ENCODE measurements around the gene RAB22A. TPM values are rescaled to one million over a fixed set of nuclear protein-coding genes. Genes with fewer than 3 reads are reported as not detected.
A peak's percentile ranks its signal among the peaks of the same experiment; 100 is the strongest.

The RAB22A gene
- total RNA-seq, 1 donor from 2014 or later, result 21.2 TPM

DNA sequence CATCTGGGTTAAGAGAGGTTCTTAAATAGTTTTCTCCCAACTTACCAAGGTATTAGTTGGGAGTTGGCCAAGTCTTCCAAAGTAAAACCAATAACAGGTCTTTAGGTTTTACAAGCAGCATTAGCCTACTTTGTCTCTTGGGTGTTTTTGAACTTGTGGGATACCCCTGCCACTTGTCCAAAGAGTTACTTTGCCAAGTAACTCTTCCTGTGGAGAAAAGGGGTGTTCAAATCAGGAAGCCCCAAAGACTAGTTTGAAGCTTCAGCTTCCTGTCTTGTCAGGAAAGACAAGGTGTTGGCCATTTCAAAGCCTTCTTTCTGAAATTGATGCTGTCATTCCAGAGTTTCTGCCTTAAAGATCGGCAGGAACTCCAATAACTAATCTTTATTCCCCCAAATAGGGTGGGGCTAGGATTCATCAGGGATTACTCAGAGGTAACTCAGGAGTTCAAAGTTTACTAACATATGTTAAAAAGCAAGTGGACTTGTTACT is 822 bp downstream of the RAB22A start:
- H3K4me1 Mint-ChIP-seq, result peaks cover 14% of the 10 kb centered on the region
- DNase-seq (ENCODE audit: low spot score in 2 of 2, unreplicated experiment in 2 of 2), result no peak
- H3K27ac Mint-ChIP-seq, result peak overlapping the region; percentile 92
- peak overlapping the region; percentile 94 for H3K4me3 Mint-ChIP-seq
- TF ChIP-seq, protein P1, sequence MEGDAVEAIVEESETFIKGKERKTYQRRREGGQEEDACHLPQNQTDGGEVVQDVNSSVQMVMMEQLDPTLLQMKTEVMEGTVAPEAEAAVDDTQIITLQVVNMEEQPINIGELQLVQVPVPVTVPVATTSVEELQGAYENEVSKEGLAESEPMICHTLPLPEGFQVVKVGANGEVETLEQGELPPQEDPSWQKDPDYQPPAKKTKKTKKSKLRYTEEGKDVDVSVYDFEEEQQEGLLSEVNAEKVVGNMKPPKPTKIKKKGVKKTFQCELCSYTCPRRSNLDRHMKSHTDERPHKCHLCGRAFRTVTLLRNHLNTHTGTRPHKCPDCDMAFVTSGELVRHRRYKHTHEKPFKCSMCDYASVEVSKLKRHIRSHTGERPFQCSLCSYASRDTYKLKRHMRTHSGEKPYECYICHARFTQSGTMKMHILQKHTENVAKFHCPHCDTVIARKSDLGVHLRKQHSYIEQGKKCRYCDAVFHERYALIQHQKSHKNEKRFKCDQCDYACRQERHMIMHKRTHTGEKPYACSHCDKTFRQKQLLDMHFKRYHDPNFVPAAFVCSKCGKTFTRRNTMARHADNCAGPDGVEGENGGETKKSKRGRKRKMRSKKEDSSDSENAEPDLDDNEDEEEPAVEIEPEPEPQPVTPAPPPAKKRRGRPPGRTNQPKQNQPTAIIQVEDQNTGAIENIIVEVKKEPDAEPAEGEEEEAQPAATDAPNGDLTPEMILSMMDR (IDR thresholded peaks at IDR 0.05; ENCODE audit: unreplicated experiment), result no peak
- H3K9me3 Mint-ChIP-seq, result no peaks in the 10 kb centered on the region
- H3K36me3 Mint-ChIP-seq, result peaks cover 26% of the 10 kb centered on the region
- no peaks in the 10 kb centered on the region for H3K27me3 Mint-ChIP-seq (ENCODE audit: low read depth)

DNA sequence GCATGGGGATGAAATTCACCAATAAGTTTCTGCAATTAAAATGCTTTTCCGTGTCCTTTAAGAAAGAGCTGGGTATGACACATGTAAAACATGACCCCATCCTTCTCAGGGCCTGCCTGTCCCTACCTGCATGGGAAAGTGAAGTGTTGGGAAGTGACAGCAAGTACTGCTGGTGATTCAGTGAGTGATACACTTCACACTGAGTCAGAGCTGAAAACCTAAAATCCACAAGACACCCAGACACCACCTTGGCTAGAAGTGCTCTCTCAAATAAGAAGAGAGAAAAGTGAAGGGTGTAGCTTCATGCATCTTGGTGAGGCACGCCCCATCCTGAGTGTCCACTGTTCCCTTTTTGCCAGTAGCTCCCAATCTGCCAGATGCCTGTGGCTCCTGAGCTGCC is 3.3 kb downstream of the RAB22A start:
- no peak for DNase-seq (ENCODE audit: low spot score in 2 of 2, unreplicated experiment in 2 of 2)
- H3K36me3 Mint-ChIP-seq, result peaks cover 44% of the 10 kb centered on the region
- H3K27me3 Mint-ChIP-seq (ENCODE audit: low read depth), result no peaks in the 10 kb centered on the region
- no peak overlapping the region for H3K4me3 Mint-ChIP-seq
- H3K27ac Mint-ChIP-seq, result no peak overlapping the region
- H3K4me1 Mint-ChIP-seq, result peaks cover 14% of the 10 kb centered on the region
- H3K9me3 Mint-ChIP-seq, result peaks cover 5% of the 10 kb centered on the region
- TF ChIP-seq, protein P1 (IDR thresholded peaks at IDR 0.05; ENCODE audit: unreplicated experiment), result no peak

DNA sequence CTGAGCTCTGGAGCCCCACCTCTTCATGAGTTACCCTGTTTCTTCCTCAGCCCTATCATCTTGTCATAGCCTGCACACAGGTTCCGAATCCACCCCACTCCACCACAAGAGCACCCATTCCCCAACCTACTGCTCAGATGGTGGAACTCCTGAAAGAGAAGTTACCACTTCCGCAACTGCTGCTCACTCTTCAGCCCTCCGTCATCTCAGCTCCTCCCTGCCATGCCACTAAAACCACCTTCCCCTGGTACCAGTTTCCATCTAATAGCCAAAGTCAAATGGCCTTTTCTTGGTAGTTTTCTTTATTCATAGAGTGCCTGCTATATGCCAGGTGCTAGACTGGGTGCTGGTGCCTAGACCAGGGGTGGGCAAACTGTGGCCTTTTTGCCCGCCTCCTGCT is 3.9 kb downstream of the RAB22A start:
- H3K27ac Mint-ChIP-seq, result no peak overlapping the region

DNA sequence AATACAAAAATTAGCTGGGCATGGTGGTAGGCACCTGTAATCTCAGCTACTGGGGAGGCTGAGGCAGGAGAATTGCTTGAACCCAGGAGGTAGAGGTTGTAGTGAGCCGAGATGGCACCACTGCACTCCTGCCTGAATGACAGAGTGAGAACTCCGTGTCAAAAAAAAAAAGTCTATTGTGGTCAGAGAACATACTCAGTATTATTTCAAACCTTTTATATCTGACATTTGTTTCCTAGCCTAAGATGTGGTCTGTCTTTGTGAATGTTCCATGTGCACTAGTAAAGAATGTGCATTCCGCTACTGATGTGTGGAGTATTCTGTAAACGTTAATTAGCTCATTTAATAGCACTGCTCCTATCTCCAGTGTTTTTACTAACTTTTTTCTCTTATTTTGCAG is 11.7 kb downstream of the RAB22A start:
- TF ChIP-seq, protein P1 (IDR thresholded peaks at IDR 0.05; ENCODE audit: unreplicated experiment), result no peak
- no peak overlapping the region for H3K27ac Mint-ChIP-seq

More for the DNA sequence above, 3.9 kb downstream of the RAB22A start:
- H3K9me3 Mint-ChIP-seq, result peaks cover 5% of the 10 kb centered on the region
- no peak overlapping the region for H3K4me3 Mint-ChIP-seq
- TF ChIP-seq, protein P1 (IDR thresholded peaks at IDR 0.05; ENCODE audit: unreplicated experiment), result no peak
- no peak for DNase-seq (ENCODE audit: low spot score in 2 of 2, unreplicated experiment in 2 of 2)
- H3K4me1 Mint-ChIP-seq, result peaks cover 10% of the 10 kb centered on the region
- no peaks in the 10 kb centered on the region for H3K27me3 Mint-ChIP-seq (ENCODE audit: low read depth)
- H3K36me3 Mint-ChIP-seq, result peaks cover 44% of the 10 kb centered on the region

DNA sequence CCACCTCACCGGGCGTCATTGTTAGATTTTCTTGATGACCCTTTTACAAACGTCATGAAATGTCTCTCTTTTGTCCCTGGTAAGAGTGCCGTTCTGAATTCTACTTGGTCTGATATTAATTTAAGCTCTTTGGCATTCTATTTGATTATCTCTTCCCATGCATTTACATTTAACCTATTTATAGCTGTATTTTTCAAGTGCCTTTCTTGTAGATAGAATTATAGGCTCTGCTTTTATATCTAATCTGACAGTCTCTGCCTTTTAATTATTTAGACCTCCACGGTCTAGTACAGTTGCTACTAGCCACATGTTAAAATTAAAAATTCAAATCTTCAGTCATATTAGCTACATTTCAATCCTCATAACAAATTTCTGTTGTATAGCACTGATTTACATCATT is 12.6 kb downstream of the RAB22A start:
- DNase-seq (ENCODE audit: low spot score in 2 of 2, unreplicated experiment in 2 of 2), result no peak
- H3K27me3 Mint-ChIP-seq (ENCODE audit: low read depth), result no peaks in the 10 kb centered on the region
- H3K27ac Mint-ChIP-seq, result no peak overlapping the region
- TF ChIP-seq, protein P1 (IDR thresholded peaks at IDR 0.05; ENCODE audit: unreplicated experiment), result no peak
- H3K4me1 Mint-ChIP-seq, result no peaks in the 10 kb centered on the region
- peaks cover 8% of the 10 kb centered on the region for H3K36me3 Mint-ChIP-seq
- no peak overlapping the region for H3K4me3 Mint-ChIP-seq
- H3K9me3 Mint-ChIP-seq, result no peaks in the 10 kb centered on the region

More for the DNA sequence above, 11.7 kb downstream of the RAB22A start:
- Mint-ChIP-seq H3K9me3 (peaks cover 5% of the 10 kb centered on the region), H3K36me3 (peaks cover 16% of the 10 kb centered on the region), H3K27me3 (ENCODE audit: low read depth) (no peaks in the 10 kb centered on the region), H3K4me1 (no peaks in the 10 kb centered on the region), H3K4me3 (no peak overlapping the region)
- no peak for DNase-seq (ENCODE audit: low spot score in 2 of 2, unreplicated experiment in 2 of 2)

DNA sequence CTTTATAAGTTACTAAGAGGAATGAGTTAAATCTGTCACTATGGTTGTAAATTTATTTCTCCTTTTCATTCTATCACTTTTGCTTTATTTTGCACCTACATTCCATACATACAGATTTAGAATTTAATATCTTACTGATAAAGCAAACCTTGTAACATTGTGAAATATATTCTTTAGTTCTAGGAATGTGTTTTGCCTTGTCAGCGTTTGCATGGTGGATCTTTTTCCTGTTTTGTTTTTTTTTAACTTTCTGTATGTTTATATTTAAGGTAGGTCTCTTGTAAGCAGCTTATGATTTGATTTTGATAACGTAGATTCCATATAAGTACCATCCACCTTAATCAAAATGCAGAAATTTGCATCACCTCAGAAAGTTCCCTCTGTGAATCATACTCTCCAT is 16.4 kb downstream of the RAB22A start:
- H3K36me3 Mint-ChIP-seq, result no peaks in the 10 kb centered on the region
- no peak for DNase-seq (ENCODE audit: low spot score in 2 of 2, unreplicated experiment in 2 of 2)
- no peaks in the 10 kb centered on the region for H3K27me3 Mint-ChIP-seq (ENCODE audit: low read depth)
- no peaks in the 10 kb centered on the region for H3K9me3 Mint-ChIP-seq
- no peak overlapping the region for H3K4me3 Mint-ChIP-seq
- TF ChIP-seq, protein P1 (IDR thresholded peaks at IDR 0.05; ENCODE audit: unreplicated experiment), result no peak
- H3K4me1 Mint-ChIP-seq, result no peaks in the 10 kb centered on the region
- no peak overlapping the region for H3K27ac Mint-ChIP-seq
